Left renal cortex interstitium (tissue), 4 donors: ENCODE measurements around the gene RPTOR. TPM values are rescaled to one million over a fixed set of nuclear protein-coding genes. Genes with fewer than 3 reads are reported as not detected.

Experiments used
- DNase-seq, 4 donors: peaks; one replicate each; pipeline ENCODE4 v3.0.0-alpha.2; 2013; ENCODE audit warnings: low read depth in 4 of 4, low spot score in 2 of 4, missing footprints in 1 of 4
- polyA plus RNA-seq, 4 donors: library from polyadenylated mRNA; unstranded; fragments of 120-200 nt; gene quantifications; one replicate each; pipeline ENCODE4 v1.2.1, GENCODE V29; 2013; ENCODE audit not compliant: insufficient read length in 4 of 4

RPTOR gene
- polyA plus RNA-seq, 4 donors = 16.5 to 25.0 (median 19.7) TPM

DNA sequence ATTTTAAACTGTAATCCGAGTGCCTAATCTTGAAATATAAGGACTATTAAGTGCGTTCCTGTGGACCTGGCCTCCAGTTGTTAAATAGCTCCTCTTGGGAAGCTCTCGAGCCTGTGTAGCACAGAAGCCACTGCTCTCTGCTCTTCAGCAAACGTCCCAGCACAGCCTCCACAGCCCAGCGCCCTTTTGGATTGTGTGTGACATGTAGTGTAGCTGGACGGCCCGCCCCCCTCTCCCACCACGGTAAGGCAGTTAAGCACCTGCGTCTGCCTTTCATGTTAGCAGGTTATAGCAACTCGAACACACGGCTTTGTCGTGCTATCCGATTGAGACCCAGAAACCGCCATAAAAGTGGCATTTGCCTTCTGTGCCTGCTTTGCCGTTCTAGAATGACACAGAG, 367.8 kb downstream of the RPTOR start:
- no peak for DNase-seq

DNA sequence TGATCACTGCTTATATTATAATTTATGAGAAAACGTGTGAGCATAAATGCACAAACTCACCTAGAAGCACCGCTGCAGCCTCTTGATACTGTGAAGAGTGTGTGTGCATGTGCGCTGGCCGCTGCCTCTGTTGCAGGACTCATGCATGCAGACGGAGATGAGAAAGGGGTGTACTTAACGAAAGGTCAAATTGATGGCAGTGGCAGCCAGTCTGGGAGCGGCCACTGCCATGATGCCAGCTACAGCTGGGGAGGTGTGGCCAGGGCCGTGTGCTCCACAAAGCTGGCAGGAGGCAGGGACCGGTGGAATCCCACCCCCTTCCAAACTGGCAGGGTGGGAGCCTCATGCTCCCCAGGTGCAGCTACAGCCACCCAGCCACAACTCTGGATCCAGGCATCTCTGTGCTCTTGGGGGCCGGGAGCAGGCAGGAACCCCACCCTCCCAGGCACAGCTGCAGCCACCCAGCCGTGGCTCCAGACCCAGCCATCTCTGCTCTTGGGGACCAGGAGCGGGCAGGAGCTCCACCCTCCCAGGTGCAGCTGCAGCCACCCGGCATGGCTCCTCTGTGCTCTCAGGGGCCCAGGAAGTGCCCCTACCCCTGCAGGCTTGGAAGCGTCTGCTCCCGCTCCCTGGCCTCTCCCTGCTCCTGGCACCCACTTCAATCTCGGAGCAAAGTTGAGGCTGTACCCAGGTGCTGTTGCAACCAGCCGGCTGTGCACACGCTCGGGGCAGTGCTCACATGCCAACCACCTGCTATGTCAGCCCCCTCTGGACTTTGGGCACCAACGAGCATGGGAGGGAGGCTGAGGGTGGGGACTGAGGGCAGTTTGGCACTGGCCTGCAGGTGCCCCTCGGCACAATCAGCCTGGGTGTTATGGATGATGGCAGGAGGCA, 369.5 kb downstream of the RPTOR start:
- no peak for DNase-seq

DNA sequence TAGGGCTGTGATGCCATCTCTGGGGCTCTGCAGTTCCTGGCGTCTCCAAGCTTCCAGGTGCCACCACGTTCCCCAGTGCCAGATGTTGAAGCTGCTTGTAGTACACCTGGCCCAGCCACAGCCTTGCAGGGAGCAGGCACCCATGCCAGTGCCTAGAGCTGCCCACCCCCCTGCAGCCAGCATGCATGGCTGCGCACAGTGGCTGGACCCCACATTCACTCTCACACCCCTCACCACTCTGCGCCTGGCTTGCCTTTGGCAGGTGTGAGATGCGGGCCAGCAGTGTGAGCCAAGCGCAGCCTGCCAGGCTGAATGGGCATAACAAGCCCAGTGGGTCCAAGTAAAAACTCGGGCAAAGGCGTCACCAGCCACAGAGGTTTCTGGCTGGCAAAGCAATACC, 371.6 kb downstream of the RPTOR start:
- no peak for DNase-seq

DNA sequence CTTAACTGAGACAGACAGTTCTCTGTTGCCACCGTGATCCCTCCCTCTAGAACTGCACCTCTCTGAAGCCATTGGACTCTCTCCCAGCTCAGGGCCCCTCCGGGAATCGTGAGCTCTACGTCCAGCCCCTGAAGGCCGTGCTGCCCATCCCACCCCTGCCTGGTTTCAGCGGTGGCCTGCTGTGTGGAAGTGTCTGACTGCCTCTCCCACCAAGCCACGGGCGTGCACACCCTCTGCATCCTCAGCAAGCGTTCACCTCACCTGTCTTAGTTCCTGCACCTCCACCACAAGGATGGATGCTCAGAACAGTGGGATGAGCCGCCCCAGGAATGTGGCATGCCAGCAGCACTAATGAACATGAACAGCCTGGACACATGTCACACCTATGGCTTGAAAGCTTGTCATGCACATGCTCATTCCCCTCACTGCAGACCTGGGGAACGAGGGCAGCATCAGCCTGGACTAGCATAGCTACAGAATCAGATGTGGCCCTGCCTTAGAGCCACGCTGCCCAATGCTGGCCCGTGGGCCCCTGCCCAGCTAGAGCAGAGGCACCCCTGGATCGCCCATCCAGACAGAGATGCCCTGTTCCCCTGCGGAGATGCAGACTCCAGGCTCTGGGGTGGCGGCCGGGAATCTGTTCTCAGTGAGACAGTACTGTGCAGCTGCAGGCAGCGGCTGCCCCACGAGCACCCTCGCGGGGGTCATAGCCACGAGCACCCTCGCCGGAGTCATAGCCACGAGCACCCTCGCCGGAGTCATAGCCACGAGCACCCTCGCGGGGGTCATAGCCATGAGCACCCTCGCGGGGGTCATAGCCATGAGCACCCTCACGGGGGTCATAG, 373.3 kb downstream of the RPTOR start:
- no peak for DNase-seq

DNA sequence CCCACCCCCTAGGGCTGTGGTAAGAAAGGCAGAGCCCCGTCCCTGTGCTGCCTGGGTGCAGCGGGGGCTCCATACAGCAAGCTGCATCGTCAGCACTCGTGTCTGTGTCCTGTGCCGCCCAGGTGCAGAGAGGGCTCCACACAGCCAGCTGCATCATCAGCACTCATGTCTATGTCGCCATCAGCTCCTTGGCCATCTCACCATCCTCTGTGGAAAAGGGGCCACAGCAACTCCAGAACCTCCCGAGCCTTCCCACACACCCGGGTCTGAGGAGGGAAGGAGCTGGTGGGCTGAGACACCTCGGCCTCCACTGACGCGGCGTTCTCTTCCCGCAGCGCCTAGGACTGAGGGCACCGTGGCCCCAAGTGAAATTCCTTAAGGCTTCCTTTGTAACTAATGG, 374.1 kb downstream of the RPTOR start:
- DNase-seq = no peak

DNA sequence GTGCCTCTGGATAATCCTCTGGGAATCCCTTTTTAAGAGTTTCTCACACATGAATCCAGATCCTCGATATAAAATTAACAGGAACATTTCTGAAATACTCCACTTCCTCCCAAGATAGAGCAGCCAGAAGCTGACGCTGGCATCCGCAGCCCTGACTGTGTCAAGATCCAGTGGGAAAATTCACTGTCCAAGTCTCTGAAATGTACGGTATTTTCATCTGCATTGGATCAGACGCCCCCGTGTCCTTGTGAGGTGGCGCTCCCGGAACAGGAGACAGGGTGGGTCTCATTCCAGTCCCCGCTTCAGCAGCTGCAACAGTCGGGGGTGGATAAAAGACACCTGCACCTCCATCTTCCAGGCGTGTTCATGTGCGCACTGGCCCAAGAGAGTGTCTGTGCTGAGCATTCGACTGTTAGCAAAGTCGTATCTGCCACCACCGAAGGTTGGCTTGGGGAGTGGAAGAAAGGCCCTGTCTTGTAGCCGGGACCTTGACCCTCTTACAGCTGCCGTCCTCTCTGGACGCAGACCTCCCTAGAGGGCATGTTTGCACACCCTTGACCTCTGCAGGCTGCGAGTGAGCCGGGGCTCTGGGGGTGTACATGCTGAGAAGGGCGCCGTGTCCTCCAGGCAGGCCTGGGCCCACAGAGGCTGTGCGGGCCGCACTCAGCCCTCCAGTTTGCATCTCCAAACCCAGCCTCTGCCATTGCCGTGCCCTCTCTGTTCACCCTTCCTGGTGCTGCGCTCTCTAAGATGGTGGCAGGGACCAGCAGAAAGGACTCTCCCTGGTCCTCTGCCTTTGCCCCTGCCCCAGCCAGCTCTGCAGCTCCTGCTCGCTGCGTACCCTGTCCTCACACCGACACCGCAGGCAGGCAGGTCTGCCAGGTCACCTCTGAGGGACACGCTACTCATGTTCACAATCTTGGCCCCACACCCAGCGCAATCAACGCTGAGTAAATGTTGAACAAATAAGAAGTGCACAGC, 375.0 kb downstream of the RPTOR start:
- no peak for DNase-seq

DNA sequence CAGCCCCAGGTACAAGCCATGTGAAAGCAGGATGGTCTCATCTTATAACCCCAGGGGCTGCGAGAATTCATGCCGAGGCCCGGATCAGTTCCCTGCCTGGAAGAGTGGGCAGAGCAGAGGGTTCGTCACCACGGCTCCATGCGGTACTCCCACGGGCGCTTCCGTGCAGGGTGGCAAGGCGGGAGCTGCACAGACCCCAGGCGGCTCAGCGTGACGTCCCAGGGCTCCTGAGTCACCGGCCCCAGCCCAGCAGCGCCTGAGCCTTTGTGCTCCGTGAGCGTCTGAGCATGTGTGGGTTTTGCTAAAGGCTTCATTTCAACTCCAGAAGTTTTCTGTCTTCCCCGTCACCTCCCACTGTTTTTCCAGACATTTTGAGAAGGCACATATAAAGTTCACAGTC, 375.8 kb downstream of the RPTOR start:
- no peak for DNase-seq

DNA sequence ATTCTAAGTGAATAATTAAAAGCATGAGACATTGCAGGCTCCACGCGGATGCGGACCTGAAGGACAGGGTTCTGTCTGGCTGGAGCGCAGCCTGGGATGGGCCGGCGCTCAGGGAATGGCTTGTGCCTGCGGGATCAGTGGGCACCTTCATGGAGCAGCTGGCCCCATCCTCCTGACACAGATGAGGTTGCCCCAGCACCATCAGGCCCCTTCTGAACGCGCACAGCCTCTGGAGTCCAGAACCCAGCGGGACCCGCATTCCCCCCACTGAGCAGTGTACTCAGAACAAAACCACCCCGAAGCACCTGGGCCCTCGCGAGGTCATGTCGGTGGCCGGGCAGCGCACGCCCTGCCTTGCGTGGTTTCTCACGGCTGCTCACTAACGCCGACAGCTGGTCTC, 376.5 kb downstream of the RPTOR start:
- no peak for DNase-seq

DNA sequence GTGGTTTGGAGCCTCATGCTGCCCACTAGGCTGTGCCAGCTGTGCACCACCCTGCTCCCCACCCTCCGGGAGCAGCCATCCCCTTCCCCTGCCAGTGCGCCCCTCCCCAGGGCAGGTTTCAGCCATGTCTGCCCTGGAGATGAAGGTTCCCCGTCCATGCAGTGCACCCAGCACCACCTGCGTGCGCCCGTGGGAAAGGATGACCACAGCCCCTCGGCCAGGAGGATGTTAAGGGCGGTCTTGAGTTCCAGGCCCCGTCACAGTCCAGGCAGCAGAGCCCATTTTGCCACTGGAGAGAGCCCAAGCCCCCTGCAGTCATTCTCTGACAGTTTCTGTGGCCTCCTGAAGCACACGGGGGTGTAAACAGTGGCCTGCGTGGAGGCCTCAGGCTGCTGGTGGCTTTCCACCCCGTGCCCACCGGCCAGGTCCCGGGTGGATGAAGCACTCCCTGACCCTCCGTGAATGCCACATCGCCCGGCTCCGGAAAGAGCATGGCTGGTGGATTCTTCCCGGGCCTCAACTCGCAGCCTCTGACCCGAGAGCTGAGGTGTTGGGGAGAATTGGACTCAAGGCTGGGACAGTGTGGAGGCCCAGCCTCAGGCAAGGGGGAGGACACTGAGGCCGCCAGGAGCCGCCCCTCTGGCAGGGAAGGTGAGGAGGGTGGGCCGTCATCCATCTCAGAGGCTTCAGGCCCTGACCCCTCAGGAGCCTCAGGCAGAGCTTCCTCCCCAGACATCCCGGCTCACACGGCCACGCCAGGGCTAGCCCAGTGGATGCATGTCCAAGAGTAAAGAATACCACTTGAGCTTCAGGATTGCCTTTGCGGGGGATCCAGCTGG, 377.3 kb downstream of the RPTOR start:
- DNase-seq = no peak

DNA sequence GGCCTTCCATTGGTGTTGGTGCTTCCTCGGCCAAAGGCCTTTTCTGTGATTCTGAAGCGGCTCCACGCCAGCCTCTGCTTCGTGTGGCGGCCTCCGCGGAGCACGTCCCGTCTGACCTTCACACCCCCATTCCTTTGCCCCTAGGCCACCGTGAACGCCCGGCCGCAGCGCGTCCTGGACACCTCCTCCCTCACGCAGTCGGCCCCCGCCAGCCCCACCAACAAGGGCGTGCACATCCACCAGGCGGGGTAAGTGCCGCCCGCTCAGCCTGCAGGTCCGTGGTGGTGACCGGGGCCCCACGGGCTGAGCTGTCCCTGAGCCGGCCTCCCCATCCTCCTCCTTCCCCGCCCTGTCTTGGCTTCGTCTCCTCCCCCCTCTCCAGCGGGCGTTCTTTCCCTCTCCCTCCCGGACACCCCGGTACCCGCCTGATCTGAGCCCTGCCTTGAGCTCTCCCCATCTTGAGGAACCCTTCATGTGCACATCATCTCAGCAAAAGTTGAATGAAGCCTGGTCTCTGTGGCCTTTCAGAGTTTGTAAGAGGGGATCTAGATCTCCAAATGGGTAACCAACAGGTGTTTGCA, 378.0 kb downstream of the RPTOR start:
- DNase-seq = no peak

DNA sequence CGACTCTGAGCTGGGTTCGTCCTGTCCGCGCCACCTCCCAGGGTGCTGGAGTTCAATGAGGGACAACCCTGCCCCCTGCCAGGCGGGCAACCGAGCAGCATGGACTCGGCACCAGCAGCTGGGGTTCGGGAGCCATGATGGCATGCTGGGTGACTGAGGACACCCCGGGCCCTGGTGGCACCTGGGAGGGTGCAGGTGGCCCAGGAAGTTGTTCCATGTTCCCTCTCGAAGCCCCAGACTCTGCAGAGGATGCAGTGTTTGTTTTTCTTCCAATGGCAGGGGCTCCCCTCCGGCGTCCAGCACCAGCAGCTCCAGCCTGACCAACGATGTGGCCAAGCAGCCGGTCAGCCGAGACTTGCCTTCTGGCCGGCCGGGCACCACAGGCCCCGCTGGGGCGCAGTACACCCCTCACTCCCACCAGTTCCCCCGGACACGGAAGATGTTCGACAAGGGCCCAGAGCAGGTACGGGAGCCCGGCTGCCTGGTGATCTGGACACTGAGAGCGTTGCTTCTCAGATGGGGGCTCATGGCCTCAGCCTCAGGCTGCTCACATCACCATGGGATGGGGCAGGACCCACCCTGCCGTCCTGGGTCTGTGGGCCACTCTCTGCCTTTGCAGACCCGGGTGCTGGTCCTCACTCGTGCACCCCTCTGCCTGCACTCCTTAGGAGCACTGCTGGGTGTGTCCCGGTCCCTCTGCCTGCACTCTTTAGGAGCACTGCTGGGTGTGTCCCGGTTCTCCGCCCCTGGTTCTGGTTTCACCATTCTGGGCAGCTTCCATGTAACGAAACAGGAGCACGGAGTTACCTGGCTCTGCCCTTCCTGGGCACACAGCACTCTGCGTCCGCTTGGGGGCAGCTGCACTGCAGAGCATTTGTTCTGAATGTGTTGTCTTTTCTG, 378.8 kb downstream of the RPTOR start:
- no peak for DNase-seq

DNA sequence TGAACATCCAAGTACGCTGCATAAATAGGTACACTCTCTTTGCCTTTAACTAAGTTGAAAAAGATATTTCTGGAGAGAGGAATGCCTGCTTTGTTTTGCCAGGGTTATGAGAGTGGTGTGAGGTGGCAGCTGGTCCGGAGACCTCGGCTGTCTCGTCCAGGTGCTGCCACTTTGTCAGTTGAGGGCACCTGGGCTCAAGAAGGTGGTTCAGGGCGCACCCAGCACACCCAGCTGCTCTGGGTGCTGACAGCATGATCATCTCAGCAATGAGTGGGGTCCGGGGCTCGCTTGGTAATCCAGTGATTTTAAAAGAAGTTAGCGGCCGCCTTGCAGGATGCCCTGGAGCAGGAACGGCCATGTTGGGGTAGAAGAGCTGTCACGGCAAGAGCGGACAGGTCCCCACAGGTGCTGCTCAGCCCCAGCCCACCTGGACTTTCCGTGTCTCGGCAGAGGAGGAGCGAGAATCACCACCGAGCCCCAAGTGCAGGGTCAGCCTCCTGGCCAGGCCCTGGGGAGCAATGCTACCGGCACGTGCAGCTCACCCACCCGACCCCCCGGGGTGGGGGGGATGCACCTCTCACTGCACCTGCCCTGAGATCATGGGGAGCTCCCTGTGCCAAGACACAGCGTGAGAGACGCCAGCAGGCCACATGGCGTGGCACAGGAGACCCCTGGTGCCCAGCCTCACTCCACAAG, 379.6 kb downstream of the RPTOR start:
- DNase-seq = no peak

DNA sequence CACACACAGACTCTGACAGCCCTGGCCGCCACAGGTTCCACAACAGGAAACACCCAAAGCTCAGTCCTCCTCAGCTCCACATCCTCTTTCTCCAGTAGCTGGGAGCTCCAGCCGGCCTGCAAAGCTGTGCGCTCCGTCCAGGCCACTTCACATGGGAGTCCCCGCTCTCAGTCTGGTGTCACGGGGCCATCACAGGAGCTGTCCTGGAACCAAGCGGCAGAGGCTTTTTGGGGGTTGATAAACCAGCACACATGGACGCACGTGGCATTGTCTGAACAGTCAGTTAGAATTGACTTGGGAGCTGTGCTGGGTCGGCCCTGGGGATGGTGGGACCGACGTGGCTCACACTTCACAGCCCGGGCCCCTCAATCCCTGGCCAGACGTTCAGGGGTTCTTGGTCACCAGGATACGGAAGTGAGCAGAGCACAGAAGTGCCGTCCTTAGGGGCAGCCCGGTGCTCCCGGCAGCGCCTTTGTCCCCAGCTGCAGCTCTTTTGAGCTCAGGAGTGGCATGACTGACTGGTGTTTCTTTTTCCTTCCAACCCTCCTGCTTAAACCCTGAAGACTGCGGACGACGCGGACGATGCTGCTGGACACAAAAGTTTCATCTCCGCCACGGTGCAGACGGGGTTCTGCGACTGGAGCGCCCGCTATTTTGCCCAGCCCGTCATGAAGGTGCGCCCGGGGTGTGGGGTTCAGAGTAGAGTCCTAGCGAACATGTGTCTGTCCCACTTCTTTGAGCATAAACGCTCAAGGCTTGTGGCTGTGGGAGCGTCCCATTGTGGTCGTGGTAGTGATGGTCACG, 380.4 kb downstream of the RPTOR start:
- no peak for DNase-seq

DNA sequence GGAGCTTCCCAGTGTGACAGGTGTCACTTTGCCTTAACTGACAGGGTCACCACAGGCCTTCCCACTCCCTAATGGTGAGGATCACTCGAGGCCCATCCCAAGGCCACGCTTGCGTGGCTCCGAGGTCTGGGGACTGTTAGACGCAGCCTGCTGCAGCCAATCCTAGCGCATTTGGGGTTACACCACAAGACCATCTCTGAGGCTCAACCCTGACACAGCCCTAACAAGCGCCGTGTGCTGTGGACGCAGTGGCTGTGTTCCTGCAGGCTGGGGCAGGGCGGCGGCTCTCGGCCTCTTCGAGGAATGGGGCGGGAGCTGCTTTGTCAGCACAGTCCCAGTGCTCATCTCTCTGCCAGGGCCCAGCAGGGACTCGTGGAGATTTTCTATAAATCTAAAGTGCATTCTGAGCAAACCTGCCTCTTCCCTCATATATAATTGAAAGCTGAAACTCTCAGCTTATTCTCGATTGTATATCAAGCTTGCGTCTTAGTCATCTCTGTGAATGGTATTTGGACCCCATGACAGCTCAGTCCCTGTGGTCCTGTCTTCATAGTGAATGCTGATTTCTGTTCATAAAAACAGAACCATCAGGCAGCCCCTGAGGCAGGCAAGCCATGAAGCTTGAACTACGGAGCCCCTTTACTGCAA, 381.2 kb downstream of the RPTOR start:
- no peak for DNase-seq

DNA sequence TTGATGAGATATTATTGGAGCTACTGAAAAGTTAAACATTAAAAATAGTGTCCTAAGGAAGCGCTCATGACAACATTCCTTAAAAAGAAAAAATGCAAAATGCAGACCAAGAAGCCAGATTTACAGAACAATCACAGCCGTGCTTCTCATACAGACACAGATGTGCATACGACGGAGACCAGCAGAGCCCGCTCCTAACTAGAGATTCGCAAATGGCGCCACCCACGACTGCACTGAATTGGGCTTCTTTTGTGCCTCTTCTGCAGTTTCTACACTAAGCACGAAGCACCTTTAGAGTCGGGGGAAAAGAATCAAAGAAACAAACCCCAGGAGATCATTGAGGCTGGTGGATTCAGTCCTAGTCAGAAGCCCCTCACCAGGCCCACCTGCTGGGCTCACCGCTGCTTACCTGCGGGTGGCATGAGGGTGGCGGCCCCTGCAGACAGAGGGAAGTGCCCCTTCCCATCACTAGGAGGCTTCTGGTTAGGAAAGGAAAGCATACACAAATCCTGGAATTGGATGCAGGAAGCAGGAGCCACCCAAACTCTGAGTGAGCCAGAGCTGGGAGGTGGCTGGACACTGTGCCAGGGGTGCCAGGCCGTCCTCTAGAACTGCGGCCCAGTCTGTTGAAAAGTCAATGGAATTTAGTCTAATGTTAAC, 382.1 kb downstream of the RPTOR start:
- DNase-seq = no peak

DNA sequence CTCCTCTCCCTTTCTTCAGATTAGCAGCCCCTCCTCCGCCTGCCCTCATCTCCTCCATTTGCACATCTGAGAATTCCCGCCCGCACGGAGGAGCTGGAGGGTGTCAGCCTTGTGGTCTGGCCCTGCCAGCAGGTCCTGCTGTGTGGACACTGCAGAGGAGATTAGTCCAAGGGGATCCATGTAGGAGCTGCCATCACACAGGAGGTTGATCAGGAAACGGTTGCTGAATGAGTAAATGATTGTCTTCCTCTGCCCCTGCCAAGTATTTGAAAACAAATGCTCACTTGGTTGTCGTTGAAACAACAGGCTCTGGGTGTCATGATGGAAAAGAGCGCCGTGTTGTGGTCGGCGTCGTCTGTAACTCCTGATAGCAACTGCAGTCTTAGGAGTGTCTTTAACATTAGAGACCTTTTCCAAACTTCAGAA, 383.2 kb downstream of the RPTOR start:
- DNase-seq = no peak
